GM21423 (cell line): ENCODE measurements around the gene MCC.

Source experiments
- ATAC-seq: cut with Tn5 transposase; IDR thresholded peaks from one replicate; pipeline ENCODE4 v1.9.1; 2021; ENCODE audit warnings: mild to moderate bottlenecking, moderate library complexity; ENCODE audit not compliant: unreplicated experiment

The MCC gene

DNA sequence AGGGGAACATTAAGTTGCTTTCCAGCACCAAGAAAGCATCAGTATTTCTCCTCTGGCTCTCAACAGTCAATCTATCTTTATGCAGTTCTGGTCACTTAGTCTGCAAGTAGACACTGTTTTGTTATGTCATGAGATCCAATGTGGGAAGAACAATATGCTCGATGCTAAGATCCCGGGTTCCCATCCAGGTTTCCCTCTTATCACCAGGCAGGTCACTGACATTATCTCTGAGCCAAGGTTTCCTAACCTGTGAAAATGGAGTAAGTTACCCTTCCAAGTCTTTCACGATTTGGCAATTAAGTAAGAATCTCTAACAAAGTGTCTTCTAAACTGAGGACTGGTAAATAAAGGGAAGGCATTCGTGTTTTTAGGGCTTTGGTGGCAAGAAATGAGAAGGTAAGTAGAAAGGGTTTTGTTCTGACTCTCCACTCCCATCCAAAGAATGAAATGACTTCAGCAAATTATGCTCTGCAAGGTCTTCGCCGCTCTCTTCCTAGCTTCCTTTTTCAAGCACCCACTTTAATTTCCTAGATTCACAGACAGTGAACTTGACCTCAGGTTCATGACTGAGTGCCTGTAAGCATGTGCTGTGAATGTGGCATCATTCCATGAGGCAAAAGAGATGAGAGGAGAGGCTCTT lies 425.3 kb downstream of the MCC start:
- ATAC-seq, result no peak

GRCh38 chr5:113061846-113062780 lies 426.1 kb downstream of the MCC start:
- ATAC-seq, result no peak

DNA sequence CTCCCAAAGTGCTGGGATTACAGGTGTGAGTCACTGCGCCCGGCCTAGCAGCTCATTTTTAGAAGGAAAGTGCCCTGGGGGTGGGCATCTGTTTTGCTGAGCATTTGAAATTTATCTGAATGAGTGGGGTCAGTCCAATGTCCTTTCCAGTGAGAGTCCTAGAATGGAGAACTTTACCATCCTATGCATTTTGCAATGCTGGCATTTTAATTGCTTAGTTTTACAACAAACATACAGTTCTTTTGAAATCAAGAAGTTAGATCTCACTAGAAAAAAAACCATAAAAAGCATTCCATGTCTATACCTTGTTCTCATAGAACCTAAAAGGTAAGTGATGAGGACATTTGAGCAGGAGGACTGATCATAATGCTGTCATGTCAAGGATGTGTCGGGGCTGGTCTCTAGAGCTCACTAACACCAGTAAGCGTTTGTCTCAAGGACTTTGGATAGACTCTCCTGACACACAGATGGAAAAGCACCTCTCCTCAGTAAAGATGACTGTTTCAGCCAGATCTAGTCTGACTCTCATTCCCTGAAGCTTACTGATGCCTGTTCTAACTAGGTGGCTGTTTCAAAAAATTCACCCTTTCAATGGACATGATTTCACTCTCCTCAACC lies 427.7 kb downstream of the MCC start:
- ATAC-seq, result no peak

DNA sequence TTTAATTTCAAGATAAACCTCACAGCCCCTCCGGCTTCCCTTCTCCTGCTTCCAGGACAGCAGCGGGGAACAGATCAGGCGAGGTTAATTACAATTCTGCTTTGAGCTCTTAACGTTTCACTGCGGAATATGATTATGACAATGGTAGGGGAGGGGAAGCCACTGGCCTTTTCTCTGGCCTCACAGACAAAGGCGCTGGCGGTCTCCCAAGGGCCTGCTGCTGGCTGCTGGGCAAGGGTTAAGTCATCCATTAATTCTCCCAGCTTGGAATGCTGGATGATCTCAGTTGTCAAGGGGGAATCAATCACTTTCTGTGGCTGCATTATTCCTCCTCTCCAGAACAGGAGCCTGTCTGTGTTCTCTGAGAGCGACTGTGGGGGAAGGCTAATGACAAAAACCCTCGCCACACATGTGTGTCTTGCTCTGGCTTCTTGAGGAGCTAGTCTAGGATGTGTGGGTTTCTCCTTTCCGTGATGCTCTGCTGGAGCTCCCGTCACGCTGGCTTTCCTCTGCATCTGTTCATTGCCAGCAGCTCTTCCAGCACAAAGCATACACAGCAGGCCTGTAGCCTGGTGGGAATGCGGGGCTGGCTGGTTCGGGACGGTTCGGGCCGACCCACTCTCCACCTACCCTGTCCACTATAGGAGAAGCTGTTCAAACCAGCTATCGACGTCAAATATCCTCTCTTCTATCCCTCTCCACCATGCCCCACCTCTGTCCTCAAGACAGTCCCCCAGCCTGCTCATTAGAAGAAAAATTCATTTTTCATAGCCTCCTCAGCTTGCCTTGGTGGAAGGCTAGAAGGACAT lies 428.8 kb downstream of the MCC start:
- ATAC-seq, result no peak

- no peak for ATAC-seq
Measured at GRCh38 chr5:113058706-113059226, 429.5 kb downstream of the MCC start.

GRCh38 chr5:113058269-113058668 lies 430.0 kb downstream of the MCC start:
- no peak for ATAC-seq

GRCh38 chr5:113057557-113057984 lies 430.7 kb downstream of the MCC start:
- ATAC-seq, result no peak

- ATAC-seq, result no peak
Measured at GRCh38 chr5:113056988-113057387, 431.3 kb downstream of the MCC start.

- ATAC-seq, result no peak
Measured at GRCh38 chr5:113054899-113055298, 433.4 kb downstream of the MCC start.

DNA sequence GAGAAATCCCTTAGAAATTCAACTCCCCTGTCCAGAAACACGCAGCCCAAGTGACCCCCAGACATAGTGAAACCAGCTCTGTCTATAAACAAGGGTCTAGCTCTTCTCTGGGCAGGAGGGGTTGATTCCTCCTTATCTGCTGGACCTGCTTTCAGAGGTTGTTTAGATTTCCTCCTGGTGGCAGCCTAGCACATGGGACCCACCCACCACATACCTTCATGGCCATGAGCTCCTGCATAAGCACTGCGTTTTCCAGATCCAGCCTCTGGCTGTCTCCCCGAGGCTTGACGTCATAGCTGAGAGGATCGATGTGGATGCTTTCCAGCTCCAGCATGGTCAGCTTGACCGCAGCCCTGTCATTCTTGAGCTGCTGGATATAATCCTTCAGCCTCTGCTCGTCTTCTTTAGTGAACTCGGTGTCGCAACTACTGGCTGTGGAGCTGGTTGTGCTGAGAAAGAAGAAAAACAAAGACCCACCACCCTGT lies 434.7 kb downstream of the MCC start:
- ATAC-seq, result no peak

GRCh38 chr5:113052041-113052795 lies 436.0 kb downstream of the MCC start:
- no peak for ATAC-seq

GRCh38 chr5:113050721-113051382 lies 437.4 kb downstream of the MCC start:
- no peak for ATAC-seq

- no peak for ATAC-seq
Measured at GRCh38 chr5:113048931-113049330, 439.3 kb downstream of the MCC start.

GRCh38 chr5:113047733-113048652 lies 440.3 kb downstream of the MCC start:
- ATAC-seq, result peak; percentile 74

- no peak for ATAC-seq
Measured at GRCh38 chr5:113047234-113047633, 441.0 kb downstream of the MCC start.

DNA sequence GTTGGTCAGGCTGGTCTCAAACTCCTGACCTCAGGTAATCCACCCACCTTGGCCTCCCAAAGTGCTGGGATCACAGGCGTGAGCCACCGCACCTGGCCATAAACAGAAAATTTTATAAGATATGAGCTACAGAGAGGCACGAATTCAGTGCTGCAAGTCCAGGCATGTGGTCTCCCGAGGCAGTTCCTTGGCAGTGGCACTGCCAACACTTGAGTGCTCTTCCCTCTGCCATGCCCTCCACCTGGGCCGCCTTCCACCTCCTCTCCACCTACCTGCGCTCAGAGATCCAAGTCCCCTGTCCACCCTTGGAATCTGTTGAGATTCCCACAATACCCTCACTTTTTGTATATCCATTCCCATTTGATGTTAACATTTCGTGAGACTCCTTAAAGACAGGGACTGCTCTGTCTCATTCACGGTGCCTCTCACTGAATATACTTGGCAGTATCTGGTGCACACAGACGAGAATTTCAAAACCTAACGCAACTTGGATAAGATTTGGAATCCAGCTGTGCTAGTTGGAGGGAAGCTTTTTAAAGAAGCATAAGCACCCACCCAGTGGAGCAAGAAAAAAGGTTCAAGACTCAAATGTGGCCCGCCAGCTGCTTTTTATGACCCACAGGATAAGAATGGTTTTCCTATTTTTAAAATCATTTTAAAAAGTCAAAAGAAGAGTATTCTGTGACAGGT lies 443.3 kb downstream of the MCC start:
- ATAC-seq, result no peak

DNA sequence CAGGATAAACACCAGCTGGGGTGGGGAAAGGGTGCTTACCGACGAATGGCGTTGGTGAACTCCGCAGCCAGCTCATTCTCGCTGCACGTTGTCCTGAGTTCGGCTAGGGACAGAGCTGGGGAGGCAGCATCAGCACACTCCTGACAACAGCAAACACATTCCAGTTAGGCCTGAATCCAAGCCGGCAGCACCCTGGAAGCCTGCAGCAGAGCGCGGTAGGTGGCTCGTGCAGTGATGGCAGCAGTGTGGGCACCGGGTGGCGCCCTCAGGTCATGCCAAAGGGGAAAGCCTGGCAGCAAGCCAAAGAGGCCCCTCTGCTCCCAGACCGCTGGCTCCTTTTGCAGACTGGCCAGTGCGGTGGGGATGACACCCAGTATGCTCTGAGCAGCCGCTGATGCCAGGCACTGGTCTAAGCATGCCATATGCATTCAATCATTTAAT lies 444.7 kb downstream of the MCC start:
- ATAC-seq, result no peak
